GM19025 (cell line): ENCODE measurements around the gene RASA1.
"Not testable (repeated sequence)": the region's sequence is repeated elsewhere in the genome, so short reads cannot be mapped to it uniquely, and the experiment has no call there.

Source experiments
- ATAC-seq: cut with Tn5 transposase; IDR thresholded peaks from one replicate; pipeline ENCODE4 v1.9.1; 2021; ENCODE audit warnings: mild to moderate bottlenecking, low read depth, moderate library complexity; ENCODE audit not compliant: unreplicated experiment

RASA1 gene

DNA sequence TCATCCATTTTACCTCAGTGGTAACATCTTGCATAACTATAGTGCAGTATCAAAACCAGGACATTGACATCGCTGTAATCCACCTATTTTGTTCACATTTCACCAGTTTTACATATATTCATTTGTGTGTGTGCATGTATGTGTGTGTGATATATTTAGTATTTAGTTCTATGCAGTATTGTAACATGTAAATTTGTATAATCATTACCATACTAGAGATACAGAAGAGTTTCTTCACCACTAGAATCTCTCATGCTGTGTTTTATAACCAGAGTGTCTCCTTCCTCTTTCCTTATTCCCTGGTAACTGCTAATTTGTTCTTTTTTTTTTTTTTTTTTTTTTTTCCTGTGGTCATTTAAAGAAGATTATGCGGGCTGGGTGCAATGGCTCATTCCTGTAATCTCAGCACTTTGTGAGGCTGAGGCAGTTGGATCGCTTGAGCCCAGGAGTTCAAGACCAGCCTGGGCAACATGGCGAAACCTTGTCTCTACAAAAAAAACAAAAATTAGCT is 11.0 kb downstream of the RASA1 start:
- ATAC-seq, result no peak

DNA sequence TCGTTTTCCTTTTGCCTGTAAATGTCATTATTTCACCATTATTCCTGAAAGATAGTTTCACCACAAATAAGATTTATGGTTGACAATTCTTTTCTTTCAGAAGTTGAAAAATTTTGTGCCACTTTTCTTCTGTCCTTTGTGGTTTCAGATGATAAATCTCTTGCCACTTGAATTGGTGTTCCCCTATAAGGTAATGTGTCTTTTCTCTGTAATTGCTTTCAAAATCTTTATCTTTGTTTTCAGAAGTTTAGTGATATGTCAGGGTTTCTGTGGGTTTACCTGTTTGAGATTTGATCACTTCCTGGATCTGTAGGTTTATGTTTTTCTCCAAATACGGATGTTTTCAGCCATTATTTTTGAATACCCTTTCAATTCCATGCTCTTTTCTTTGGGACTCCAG is 14.6 kb downstream of the RASA1 start:
- ATAC-seq, result no peak

DNA sequence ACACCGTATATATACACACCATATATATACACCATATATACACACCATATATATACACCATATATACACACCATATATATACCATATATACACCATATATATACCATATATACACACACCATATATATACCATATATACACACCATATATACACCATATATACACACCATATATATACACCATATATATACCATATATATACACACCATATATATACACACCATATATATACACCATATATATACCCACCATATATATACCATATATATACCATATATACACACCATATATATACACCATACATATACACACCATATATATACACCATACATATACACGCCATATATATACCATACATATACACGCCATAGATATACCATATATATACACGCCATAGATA is 19.6 kb downstream of the RASA1 start:
- ATAC-seq, result not testable (repeated sequence)

DNA sequence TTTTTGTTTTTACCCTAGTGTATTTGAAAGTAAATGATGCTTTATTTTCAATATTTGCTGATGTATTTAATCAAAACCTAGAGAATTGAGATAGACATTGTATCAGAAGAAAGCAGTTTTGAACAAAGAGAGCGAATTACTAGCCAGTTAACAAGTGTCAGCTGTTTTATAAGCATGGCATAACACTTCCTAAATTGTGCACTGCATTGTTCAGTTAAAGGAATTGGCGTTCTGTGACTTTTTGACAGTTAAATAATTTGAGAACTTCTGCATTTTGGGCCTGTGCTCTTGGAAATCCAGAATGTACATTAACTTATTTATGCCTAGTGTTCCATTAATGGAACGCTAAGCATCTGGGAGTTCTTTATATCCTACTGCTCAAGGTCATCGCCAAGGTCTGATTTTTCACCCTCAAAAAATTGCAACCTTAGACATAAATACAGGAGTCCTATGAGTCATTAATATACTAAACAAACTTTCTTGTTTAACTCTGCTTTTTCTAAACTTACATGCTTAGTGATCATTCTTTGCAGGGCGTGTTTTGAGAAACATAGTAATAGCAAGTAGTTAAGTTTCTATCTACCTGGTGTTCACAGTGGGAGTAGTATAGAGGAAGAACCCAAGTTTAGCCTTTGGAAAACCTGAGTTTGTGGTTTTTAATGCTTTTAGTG is 31.1 kb downstream of the RASA1 start:
- ATAC-seq, result no peak

DNA sequence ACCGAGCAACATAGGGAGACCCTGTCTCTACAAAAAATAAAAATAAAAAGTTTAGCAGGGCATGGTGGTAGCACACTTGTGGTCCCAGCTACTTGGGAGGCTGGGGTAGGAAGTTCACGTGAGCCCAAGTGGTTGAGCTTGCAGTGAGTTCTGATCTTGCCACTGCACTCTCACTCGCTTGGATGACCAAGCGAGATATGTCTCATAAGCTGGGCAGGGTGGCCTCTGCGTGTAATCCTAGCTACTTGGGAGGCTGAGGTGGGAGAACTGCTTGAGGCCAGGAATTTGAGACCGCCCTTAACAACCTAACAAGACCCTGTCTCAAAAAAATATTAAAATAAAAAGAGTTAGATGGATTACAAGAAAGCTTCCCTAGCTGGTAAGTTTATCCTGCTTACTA is 32.5 kb downstream of the RASA1 start:
- ATAC-seq, result no peak

DNA sequence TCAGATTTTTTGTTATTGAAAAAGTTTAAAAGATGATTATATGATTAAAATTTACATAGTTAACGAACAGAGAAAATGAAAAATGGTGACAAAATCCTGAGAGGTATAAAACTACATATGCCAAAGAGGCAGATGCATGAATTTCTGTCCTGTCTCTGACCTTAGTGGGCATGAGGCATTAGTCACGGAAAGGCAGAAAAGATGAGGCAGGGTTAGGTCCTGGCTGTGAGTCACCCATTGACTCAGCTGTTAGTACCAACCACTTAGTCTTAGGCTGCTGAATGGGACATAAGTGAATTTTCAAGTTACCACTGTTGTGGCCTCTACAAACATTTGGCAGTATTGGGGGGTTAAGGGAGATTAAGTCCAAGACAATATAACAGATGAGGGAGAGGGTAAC is 33.1 kb downstream of the RASA1 start:
- ATAC-seq, result no peak

DNA sequence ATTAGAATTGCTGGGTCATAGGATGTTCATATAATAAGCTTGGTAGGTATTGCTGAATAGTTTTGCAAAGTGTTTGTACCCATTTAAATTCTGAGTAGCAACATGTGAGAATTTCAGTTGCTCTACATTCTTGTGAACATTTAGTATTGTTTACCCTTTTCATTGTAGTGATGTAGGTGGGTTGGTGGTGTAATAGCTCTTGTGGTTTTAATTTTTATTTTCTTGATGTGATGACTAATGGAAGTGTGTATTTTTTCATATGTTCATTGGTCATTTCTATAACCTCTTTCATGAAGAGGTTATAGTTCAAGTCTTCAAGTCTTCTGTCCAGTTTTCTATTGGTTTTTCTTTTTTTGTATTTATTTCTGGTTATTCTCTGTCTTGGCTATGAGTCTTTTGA is 34.4 kb downstream of the RASA1 start:
- no peak for ATAC-seq

DNA sequence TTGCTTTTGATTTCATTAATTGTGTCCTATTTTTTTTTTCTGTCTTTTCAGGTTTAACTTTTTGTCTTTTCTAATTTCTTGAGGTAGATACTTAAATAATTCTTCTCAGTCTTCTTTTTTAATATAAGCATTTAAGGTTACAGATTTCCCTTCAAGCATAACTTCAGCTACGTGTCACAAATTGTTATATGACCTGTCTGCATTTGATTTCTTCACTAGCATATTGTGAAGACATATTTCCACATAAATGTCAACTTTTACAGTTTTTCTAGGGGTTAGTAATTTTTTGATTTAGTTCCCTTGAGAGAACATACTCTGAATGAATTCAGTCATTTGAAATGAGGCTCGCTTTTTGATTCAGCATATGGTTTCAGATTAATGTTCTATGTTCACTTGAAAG is 35.6 kb downstream of the RASA1 start:
- ATAC-seq, result no peak

DNA sequence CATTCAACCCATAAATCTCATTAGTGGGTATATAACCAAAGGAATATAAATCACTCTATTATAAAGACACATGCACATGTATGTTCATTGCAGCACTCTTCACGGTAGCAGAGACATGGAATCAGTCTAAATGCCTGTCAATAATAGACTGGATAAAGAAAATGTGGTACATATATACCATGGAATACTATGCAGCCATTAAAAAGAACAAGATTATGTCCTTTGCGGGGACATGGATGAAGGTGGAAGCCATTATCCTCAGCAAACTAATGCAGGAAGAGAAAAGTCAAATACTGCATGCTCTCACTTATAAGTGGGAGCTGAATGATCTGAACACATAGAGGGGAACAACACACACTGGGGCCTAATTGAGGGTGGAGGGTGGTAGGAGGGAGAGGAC is 38.4 kb downstream of the RASA1 start:
- not testable (repeated sequence) for ATAC-seq

DNA sequence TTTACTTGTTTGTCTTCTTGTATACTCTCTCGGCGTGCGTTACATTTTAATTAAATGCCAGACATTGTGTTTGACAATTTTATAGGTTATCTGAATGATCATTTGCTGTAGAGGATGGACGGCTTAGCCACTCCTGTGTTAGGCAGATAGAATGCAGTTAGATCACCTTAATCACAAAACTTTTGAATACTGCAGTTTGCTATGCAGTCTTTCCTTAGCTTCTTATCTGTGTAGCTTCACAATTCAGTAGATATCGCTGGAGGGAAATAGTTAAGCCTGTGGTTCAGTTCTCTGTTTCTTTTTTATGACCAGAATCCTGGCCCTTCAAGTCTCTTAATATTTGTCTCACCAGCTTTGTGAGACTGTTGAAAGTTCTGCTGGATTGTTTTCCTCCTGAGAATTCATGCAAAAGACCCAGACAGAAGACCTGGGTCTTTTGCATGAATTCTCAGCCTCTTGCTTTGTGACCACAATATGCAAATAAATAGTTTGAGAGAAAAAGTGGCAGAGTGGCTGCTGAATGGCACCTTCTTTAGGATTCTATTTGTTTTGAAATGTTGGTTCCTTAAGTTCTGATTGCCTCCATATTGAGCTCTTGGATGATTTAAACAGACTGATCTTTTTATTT is 40.2 kb downstream of the RASA1 start:
- peak; percentile 97 for ATAC-seq

DNA sequence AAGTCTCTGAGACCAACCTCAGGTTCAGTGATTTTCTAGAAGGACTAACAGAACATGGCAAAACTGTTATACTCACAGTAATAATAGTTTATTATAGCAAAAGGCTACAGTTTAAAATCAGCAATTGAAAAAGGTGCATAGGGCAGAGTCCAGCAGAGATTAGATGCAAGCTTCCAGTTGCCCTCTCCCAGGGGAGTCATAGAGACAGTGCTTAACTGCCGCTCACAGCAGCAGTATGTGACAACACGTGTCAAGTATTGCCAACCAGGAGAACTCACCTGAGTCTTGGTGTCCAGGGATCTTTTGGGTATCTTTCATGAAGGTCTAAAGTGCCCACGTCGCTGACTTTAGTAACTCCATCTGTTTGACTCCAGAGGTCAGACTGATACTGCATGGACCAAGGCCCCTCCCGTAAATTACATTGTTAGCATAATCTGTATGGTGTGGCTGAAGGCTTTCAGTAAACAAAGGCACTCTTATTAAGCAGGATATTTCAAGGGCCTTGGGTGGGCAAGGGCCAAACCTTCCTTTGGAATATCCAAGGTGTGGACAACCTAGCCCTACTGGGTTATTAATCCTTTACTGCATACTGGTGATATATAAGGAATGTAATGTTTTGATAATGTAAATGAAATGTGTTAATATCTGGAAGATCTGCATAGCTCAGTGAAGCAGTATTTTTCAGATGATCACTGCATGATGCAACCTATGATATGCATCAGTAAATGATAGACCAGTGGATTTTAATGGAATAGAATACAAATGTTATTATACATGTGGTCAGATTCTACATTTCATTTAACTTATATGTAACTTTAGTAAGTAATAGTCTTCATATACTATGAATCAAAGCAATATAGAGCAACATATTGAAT is 44.0 kb downstream of the RASA1 start:
- no peak for ATAC-seq

DNA sequence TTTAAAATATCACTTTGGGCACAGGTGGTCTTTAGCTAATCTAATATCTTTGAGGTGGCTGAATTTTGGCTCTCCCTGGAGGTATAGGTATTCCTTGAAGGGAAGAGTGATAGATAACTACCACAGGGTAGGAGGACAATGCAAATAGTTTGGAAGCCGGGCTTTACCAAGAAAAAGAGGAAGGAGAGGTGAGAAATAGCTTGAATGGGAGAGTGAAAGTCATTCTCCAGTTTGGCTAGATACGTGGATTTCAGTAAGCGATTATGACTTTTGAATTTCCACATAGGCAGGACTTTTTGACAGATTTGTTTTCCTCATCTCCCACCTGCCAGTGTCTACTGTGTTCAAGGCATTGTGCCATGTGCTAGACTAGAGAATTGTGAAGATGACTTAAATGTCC is 45.5 kb downstream of the RASA1 start:
- ATAC-seq, result no peak

DNA sequence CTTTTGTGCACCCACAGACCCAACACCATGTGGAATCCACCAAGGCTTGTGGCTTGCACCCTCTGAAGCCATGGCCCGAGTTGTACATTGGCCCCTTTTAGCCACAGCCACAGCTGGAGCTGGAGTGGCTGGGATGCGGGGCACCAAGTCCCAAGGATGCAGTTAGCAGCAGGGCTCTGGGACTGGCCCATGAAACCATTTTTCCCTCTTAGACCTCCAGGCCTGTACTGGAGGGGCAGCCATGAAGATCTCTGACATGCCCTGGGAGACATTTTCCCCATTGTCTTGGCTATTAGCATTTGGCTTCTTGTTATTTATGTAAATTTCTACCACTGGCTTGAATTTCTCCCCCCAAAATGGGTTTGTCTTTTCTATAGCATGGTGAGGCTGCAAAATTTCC is 51.8 kb downstream of the RASA1 start:
- ATAC-seq, result no peak

DNA sequence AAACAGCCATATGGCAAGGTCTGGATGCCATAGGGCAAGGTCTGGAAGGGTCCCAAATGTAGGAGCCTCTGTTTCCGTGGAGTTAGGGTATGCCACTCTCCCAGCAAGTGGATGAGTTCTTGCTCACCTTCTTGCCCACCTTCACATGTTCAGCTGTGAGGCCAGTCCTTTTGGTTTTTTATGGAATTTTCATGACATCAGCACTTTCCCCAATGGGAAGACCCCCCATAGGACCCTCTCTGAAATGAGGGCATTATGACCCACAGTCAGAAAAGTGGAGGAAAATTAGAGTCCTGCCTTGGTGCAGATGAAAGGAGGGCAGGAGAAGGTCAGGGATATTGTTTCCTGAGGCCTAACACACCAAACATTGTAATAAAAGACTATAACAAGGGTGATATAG is 53.9 kb downstream of the RASA1 start:
- ATAC-seq, result no peak

DNA sequence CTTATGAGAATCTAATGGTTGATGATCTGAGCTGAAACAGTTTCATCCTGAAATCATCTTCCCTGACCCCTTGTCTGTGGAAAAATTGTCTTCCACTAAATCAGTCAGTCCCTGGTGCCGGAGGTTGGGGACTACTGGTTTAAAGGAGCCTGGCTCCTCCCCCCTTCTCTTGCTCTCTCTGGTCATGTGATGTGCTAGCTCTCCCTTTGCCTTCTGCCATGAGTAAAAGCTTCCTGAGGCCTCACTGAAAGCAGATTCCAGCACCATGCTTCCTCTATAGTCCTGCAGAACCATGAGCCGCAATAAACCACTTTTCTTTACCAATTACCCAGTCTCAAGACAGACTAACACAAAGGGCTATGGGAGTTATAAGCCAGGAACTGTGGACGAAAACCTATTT is 54.7 kb downstream of the RASA1 start:
- no peak for ATAC-seq

DNA sequence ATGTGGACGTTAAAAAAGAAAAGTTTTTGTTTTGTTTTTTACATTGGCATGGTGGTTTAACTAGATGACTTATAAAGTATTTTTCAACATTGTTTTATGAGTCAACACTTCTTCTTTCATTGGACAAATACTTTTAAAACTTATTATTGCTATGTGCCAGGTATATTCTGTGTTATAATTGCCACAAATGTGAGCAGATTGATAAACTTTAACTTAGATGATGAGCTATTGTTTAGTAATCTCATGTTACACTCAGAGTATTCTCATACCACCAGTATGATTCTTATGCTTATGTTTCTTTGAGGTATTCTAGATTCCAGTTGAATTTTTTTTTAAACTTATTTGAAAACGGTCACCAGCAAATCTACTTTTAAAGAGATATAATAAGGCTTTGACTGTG is 60.3 kb downstream of the RASA1 start:
- no peak for ATAC-seq

DNA sequence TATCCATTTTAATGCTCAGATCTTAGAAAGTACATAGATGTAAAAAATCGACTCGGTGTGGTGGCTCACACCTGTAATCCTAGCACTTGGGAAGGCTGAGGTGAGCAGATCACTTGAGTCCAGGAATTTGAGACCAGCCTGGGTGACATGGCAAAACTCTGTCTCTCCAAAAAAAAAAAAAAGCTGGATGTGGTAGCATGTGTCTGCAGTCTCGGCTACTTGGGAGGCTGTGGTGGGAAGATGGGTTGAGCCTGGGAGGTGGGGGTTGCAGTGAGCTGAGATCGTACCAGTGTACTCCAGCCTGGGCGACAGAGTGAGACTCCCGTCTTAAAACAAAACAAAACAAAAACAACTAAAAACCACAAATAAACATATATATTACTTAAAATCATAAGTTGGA is 61.4 kb downstream of the RASA1 start:
- ATAC-seq, result no peak

DNA sequence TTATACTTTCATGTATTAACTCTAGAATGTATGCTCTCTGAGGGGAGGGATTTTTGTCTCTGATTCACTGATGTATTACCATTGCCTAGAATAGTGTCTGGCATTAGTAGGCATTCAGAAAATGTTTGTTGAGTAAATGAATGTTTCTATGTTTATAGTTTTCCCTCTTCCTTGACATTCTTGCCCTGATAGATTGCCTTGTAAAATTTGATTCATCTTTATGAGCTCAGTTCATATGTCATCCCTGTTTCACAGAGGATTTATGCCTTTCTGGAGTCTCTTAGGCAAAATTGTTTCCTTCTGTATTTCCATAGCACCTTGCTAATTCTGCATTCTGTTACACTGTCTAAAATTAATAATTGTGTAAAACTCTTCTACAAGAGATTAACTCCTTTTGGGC is 72.3 kb downstream of the RASA1 start:
- ATAC-seq, result no peak

DNA sequence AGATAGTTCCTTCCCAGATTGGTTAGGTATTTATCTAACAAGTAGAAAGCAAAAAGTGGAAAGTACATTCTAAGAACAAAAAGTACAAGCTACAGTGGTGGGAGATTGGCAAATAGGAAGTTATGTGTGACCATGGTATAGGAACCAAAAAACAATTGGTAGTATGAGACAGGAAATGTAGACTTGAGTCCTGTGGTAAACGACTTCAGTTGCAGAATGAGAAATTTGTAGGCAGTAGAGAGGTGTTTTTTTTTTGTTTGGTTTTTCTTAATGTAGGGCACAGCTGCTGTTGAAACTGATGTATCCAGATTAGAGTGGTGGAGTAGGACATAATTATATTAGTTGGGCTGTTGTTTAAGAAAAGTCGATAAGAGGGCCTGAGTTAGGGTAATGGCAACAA is 73.0 kb downstream of the RASA1 start:
- ATAC-seq, result peak; percentile 99

DNA sequence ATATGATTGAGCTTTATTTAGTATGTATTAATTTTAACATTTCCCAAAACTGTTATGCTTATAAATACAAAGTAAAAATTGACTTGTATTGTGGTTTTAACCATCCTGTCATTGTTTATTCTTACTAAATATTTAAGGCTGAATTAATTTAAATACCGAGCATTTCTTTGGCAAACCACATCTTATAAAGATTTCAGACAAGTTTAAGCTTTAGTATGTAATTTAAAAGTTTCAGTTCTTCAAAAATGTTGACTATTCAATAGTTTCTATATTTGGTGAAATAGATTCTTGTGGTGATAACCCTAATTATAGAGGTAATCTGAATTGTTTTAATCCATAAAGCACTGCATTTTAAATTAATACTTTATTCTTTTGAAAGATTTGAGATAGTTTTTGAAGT is 79.6 kb downstream of the RASA1 start:
- no peak for ATAC-seq

DNA sequence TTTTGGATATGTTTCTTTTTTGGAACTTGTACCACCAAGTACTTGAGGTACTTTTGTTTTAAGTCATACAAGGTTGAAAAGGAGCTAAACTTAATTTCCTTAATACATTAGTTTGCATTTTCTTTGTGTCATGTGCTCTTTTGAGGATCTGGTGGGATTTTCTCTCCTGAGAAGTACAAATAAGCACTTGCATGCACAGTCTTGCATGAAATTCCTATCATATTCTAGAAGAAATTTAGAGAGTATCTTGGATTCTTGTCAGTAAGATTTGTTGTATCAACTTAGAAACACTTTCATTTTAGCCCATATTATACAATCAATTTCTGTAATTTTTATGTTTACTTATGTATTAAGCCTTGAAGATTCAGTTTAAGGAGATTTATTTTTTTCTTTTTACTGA is 80.2 kb downstream of the RASA1 start:
- ATAC-seq, result no peak
